Choroid plexus epithelial cell (primary cell): Measurements from ENCODE around the gene SPRR1A.

Experiments used
- DNase-seq: peaks from one replicate; pipeline ENCODE4 v3.0.0-alpha.2; 2010; ENCODE audit warnings: low read depth
- H3K4me3 ChIP-seq: 2 replicates; pipeline ENCODE4 v1.5.1; 2011; ENCODE audit warnings: low read depth, mild to moderate bottlenecking, control low read depth, low read length, moderate library complexity
- TF ChIP-seq, protein P1 (sequence below): conservative IDR thresholded peaks from 2 replicates; pipeline ENCODE4 v1.5.1; 2011; ENCODE audit warnings: low read depth, mild to moderate bottlenecking, control low read depth, inconsistent platforms, low read length, moderate library complexity

SPRR1A gene

GRCh38 chr1:152953761-152954160 is 30.1 kb upstream of the SPRR1A start:
- TF ChIP-seq, protein P1, sequence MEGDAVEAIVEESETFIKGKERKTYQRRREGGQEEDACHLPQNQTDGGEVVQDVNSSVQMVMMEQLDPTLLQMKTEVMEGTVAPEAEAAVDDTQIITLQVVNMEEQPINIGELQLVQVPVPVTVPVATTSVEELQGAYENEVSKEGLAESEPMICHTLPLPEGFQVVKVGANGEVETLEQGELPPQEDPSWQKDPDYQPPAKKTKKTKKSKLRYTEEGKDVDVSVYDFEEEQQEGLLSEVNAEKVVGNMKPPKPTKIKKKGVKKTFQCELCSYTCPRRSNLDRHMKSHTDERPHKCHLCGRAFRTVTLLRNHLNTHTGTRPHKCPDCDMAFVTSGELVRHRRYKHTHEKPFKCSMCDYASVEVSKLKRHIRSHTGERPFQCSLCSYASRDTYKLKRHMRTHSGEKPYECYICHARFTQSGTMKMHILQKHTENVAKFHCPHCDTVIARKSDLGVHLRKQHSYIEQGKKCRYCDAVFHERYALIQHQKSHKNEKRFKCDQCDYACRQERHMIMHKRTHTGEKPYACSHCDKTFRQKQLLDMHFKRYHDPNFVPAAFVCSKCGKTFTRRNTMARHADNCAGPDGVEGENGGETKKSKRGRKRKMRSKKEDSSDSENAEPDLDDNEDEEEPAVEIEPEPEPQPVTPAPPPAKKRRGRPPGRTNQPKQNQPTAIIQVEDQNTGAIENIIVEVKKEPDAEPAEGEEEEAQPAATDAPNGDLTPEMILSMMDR, result no peak
- H3K4me3 ChIP-seq, result no peak overlapping the region
- no peak for DNase-seq

DNA sequence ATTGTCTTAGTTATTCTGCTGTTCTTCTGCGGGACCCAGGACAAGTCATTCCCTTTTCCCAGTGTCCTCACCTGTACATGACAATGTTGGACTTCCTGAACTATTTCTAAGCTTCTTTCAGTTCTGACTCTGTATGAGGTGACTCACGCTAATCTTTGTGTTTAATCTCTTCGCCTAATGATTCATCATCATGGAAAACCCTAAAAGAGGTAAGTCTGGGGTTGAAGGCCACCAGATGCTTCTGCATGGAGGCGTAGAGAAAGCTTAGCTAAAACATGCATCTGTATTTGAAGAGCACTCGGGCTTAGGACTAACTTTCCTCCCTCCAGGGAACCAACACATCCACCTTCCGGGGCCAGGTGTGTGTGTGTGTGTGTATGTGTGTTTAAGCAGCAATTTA is 29.4 kb upstream of the SPRR1A start:
- TF ChIP-seq, protein P1, result no peak
- no peak overlapping the region for H3K4me3 ChIP-seq
- DNase-seq, result no peak

DNA sequence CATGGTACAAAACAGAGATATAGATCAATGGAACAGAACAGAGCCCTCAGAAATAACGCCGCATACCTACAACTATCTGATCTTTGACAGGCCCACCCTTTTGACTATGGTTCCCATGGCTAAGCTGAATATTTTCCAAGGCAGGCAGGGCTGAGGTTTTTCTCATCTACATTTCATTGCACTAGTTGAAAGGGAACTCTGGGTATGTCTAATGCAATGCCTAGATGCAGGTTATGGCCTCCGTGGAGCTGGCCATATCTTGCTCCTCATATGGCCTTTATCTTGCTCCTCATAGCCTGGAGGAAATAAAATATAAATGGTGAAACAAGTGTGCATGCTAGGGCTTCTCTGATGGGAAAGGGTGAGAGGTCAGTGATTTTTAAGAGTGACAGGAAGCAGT is 26.3 kb upstream of the SPRR1A start:
- DNase-seq, result no peak
- TF ChIP-seq, protein P1, result no peak
- no peak overlapping the region for H3K4me3 ChIP-seq

- H3K4me3 ChIP-seq, result no peak overlapping the region
- TF ChIP-seq, protein P1, result no peak
- DNase-seq, result no peak
Observed at GRCh38 chr1:152959273-152959672, 24.6 kb upstream of the SPRR1A start.

DNA sequence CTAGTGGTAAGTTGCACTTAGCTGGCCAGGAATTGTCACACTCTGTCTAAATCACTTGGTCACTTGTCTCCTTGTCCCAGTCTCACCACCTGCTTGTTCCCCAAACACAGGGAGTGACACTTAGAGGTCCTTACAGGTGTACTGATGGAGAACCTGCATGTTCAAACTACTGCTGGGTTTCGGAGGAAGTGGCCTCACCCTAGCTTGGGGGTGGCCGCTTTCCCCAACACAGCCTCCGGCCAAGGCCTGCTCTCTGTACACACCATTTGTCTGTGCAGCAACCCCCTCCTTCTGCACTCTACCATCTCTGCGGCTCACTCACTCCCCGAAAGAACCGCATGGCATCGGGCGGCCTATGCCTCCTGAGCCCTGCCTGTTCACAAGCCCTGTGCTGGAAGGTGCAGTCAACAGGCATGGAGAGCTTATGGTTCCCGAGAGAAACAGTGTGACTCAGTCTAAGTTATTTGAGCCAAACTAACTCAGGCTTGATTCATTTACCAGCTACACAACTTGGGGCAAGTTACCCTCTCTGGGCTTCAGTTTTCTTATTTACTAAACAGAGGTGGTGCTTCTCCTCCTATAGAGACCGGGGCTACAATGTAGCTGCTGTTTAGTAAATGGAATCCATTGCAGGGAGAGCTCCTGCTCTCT is 24.0 kb upstream of the SPRR1A start:
- no peak overlapping the region for H3K4me3 ChIP-seq
- no peak for DNase-seq
- TF ChIP-seq, protein P1, result no peak

DNA sequence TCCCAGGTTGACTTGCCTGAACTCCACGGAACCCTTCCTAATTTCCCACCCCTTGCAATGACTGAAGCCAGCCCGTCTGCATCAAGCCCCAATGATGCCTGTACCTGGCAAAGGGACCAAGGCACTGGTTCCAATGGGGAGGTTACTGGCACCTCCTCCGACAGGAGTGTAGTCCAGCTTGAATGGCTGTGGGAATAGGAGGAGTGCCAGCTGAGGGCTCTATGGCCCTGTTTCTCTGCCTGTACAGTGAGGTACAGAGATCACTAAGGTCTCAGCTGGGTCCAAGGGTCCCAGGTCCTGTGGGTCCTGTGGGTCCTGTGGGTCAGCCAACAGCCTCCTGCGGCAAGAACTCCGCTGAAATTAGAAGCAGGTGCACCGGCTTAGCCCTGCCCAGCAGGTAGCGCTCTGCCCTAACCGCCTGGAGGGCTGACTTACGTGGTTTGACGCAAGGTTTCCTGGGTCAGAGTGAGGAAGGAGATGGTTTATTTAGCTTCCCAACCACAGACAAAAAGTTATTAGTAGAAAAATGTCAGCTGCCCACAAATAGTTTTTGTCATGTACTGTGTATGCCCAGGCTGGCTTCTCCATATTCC is 23.3 kb upstream of the SPRR1A start:
- no peak for DNase-seq
- H3K4me3 ChIP-seq, result no peak overlapping the region
- TF ChIP-seq, protein P1, result no peak
